Natural killer cell (primary cell): ENCODE results near the gene ZNF341. TPM values are rescaled to one million over a fixed set of nuclear protein-coding genes. Genes with fewer than 3 reads are reported as not detected.
A peak's percentile ranks its signal among the peaks of the same experiment; 100 is the strongest.

Experiments
- ATAC-seq, 3 donors: fragments of 150-1000 bp in 2 of 3; fragments of 200-7000 bp in 1 of 3; cut with Tn5 transposase; 1 replicate in 1 of 3; 2 replicates in 2 of 3; pipeline ENCODE4 v1.10.0; 2021; ENCODE audit warnings: mild to moderate bottlenecking in 2 of 3, moderate library complexity in 2 of 3
- DNase-seq, 2 donors: peaks; one replicate each; pipeline versions ENCODE4 v3.0.0 to v3.0.0-alpha.2; 2013 to 2021; ENCODE audit warnings: mixed read lengths in 1 of 2
- H3K27ac ChIP-seq: one replicate; pipeline ENCODE4 v1.5.1; 2013; ENCODE audit warnings: mild to moderate bottlenecking, low read length
- H3K27me3 ChIP-seq: one replicate; pipeline ENCODE4 v1.6.1; 2013; ENCODE audit warnings: low read length; ENCODE audit not compliant: control insufficient read depth, insufficient read depth
- H3K36me3 ChIP-seq: one replicate; pipeline ENCODE4 v1.6.1; 2013; ENCODE audit warnings: low read length; ENCODE audit not compliant: control insufficient read depth, insufficient read depth
- H3K4me1 ChIP-seq: one replicate; pipeline ENCODE4 v1.6.1; 2013; ENCODE audit warnings: low read length; ENCODE audit not compliant: control insufficient read depth, insufficient read depth
- H3K4me3 ChIP-seq: one replicate; pipeline ENCODE4 v1.5.1; 2013; ENCODE audit warnings: low read length
- H3K9me3 ChIP-seq: one replicate; pipeline ENCODE4 v1.6.1; 2013; ENCODE audit warnings: low read length; ENCODE audit not compliant: control insufficient read depth, insufficient read depth
- H3K27ac Mint-ChIP-seq, 2 donors: one replicate each; pipeline ENCODE4 v1.8.0; 2022; ENCODE audit warnings: mild to moderate bottlenecking in 2 of 2, mixed read lengths in 2 of 2, moderate library complexity in 1 of 2
- H3K27me3 Mint-ChIP-seq, 2 donors: one replicate each; pipeline ENCODE4 v1.8.0; 2022; ENCODE audit warnings: low read depth in 2 of 2, mixed read lengths in 2 of 2
- H3K36me3 Mint-ChIP-seq: one replicate; pipeline ENCODE4 v1.8.0; 2022; ENCODE audit warnings: mixed read lengths
- H3K4me1 Mint-ChIP-seq, 2 donors: one replicate each; pipeline ENCODE4 v1.8.0; 2022; ENCODE audit warnings: mixed read lengths in 2 of 2
- H3K4me3 Mint-ChIP-seq: one replicate; pipeline ENCODE4 v1.8.0; 2022; ENCODE audit warnings: mild to moderate bottlenecking, moderate library complexity, mixed read lengths
- H3K9me3 Mint-ChIP-seq, 2 donors: one replicate each; pipeline ENCODE4 v1.8.0; 2022; ENCODE audit warnings: mixed read lengths in 2 of 2
- WGBS: methylation state at CpG from one replicate; pipeline ENCODE4 v1.1.7; 2013; ENCODE audit warnings: missing lambda C conversion rate; ENCODE audit not compliant: insufficient coverage; 5-methylcytosine and 5-hydroxymethylcytosine counted together
- intact Hi-C: fragments of 100-400 bp; cut with micrococcal nuclease; formaldehyde crosslinking; loops from one replicate; pipeline ENCODE4 v1.14.2; 2022
- total RNA-seq, 4 donors: library from RNA; stranded (reverse); fragments of 120-200 nt in 1 of 4; gene quantifications; one replicate each; pipeline versions ENCODE4 v1.2.3 to v1.2.4, GENCODE V29; 2013 to 2022
- TF ChIP-seq, protein P1 (sequence below): fragments of 200-600 bp; IDR thresholded peaks from one replicate; pipeline ENCODE4 v1.8.0; 2022; ENCODE audit warnings: antibody characterized with exemption

ZNF341 gene
- total RNA-seq, 3 donors from 2014 or later (not counting 1 experiment from before 2014, with no cell fraction given), result 3.6 to 5.1 (median 4.3) TPM

DNA sequence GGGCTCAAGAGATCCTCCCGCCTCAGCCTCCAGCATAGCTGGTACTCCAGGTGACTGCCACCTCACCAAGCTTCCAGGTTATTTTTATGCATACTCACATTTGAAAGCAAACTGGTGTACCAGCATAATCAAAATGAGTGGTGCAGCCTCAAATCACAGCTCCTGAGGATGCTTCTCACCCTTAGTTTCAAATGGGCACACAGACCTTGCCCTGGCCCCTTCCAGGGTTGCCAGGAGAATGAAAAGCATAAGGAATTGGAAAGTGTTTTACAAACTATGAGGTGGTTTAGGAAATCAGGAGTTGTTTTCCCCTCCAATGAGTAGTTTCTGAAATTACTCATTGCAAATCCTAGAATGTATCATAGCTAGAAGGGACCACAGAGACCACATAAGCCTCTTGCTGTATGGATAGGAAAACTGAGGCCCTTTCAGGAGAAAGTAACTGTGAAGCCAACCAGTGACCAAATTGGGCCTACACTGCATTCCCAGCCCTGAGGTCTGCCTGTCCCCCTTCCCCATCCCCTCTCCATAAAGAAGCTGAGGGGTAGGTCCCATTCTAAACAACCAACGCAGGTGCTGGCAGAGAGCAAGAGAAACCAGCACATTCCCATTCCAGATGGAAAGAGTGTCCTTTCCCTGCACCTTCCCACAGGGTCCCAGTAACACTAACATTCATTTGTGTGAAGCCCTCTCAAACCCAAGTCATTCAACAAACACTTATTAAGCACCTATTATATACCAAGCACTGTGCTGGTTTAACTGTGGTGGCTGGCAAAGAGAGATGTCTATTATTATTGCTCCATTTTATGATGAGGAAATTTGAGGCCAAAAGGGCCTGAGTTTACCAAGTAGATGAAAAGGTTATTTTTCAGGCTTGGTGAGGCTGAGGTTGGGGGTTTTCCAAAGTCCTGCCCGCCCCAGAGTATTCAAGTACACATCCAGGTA lies 43.5 kb upstream of the ZNF341 start:
- H3K27me3 ChIP-seq, result no peaks in the 10 kb centered on the region
- ATAC-seq (no peak), DNase-seq (no peak)
- TF ChIP-seq, protein P1, sequence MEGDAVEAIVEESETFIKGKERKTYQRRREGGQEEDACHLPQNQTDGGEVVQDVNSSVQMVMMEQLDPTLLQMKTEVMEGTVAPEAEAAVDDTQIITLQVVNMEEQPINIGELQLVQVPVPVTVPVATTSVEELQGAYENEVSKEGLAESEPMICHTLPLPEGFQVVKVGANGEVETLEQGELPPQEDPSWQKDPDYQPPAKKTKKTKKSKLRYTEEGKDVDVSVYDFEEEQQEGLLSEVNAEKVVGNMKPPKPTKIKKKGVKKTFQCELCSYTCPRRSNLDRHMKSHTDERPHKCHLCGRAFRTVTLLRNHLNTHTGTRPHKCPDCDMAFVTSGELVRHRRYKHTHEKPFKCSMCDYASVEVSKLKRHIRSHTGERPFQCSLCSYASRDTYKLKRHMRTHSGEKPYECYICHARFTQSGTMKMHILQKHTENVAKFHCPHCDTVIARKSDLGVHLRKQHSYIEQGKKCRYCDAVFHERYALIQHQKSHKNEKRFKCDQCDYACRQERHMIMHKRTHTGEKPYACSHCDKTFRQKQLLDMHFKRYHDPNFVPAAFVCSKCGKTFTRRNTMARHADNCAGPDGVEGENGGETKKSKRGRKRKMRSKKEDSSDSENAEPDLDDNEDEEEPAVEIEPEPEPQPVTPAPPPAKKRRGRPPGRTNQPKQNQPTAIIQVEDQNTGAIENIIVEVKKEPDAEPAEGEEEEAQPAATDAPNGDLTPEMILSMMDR, result no peak
- H3K4me1 ChIP-seq, result peaks cover 39% of the 10 kb centered on the region
- Mint-ChIP-seq H3K27me3 (no peaks in the 10 kb centered on the region), H3K4me3 (no peak overlapping the region), H3K9me3 (no peaks in the 10 kb centered on the region), H3K27ac (peak overlapping the region; percentile 21 to 85), H3K36me3 (no peaks in the 10 kb centered on the region), H3K4me1 (peaks cover 19 to 24% of the 10 kb centered on the region in 2 donors)
- WGBS, result 93% methylated on average over 3 of the region's 3 CpGs
- H3K9me3 ChIP-seq, result no peaks in the 10 kb centered on the region
- H3K27ac ChIP-seq, result no peak overlapping the region
- no peak overlapping the region for H3K4me3 ChIP-seq
- intact Hi-C loops, result loop anchor here (2.0 kb wide), 1 partner anchor 21 kb away; the partner anchor contains the start of gene ACTL10
- H3K36me3 ChIP-seq, result no peaks in the 10 kb centered on the region

DNA sequence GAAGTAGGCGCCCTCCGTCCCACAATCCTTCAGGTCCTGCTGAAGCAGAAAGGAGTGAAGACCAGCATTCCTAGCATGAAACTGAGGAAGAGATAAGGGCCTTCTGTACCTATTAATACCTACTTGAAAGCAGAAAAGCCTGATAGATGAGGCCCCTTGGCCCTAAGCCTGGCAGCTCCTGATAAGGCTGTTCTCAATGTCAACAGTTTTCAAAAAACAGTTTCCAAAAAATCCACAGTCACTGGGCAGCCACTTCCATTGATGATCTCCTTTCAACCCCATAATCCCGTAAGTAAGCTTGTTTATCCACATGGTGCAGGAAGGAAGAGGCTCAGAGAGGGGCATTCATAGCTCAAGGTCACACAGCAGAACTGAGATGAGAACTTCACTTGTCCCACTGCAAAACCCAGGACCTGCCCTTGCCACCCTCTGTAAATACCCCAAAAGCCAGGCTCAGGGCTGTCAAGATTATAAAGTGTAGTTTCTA lies 42.8 kb upstream of the ZNF341 start:
- Histone ChIP-seq H3K9me3 (no peaks in the 10 kb centered on the region), H3K27ac (no peak overlapping the region), H3K4me1 (peaks cover 39% of the 10 kb centered on the region), H3K36me3 (no peaks in the 10 kb centered on the region), H3K27me3 (no peaks in the 10 kb centered on the region), H3K4me3 (no peak overlapping the region)
- Mint-ChIP-seq H3K4me3 (peak overlapping the region; percentile 9), H3K27me3 (no peaks in the 10 kb centered on the region), H3K36me3 (no peaks in the 10 kb centered on the region), H3K27ac (peak overlapping the region in 1 of 2 donors; percentile 85), H3K4me1 (peaks cover 19 to 24% of the 10 kb centered on the region in 2 donors), H3K9me3 (no peaks in the 10 kb centered on the region)
- 100% methylated on average over 3 of the region's 3 CpGs for WGBS
- intact Hi-C loops, result no loop called here
- DNase-seq, result no peak
- TF ChIP-seq, protein P1, result no peak
- no peak for ATAC-seq

DNA sequence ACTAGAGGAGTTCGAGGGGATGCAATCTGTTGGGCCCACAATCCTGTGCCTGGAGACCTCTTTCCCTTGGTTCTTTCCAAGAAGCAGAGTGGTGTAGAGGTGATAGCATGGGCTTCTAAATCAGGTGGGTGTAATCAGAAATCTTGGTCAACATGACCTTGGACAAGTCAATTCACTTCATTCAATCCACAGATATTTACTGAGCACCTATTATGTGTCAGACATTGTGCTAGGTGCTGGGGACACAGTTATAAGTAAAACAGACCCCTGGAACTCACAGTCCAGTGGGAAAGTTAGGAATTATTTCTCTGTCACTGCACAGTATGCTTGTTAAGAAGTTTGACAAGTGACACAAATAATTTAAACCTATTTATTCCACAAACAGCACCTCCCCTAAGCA lies 42.3 kb upstream of the ZNF341 start:
- no peak for ATAC-seq
- H3K36me3 ChIP-seq, result no peaks in the 10 kb centered on the region
- Mint-ChIP-seq H3K27me3 (no peaks in the 10 kb centered on the region), H3K36me3 (no peaks in the 10 kb centered on the region), H3K4me3 (no peak overlapping the region), H3K27ac (peak overlapping the region; percentile 74 to 85), H3K9me3 (no peaks in the 10 kb centered on the region), H3K4me1 (peaks cover 19 to 24% of the 10 kb centered on the region in 2 donors)
- no peak for DNase-seq
- WGBS, result no CpG with 5 or more reads among the region's 1 CpG
- H3K27me3 ChIP-seq, result no peaks in the 10 kb centered on the region
- peaks cover 39% of the 10 kb centered on the region for H3K4me1 ChIP-seq
- no peak overlapping the region for H3K27ac ChIP-seq
- intact Hi-C loops, result no loop called here
- H3K9me3 ChIP-seq, result no peaks in the 10 kb centered on the region
- H3K4me3 ChIP-seq, result no peak overlapping the region
- TF ChIP-seq, protein P1, result no peak
